Measurements from ENCODE around the gene CFAP99.

The CFAP99 gene

GRCh38 chr4:2503809-2504208, 85.1 kb downstream of the CFAP99 start:
- no peak for DNase-seq (ENCODE audit: low read depth)

GRCh38 chr4:2507259-2507658, 88.5 kb downstream of the CFAP99 start:
- DNase-seq (ENCODE audit: low read depth), result no peak

GRCh38 chr4:2507855-2508254, 89.1 kb downstream of the CFAP99 start:
- DNase-seq (ENCODE audit: low read depth), result no peak

GRCh38 chr4:2510351-2511259, 91.8 kb downstream of the CFAP99 start:
- no peak for DNase-seq (ENCODE audit: low read depth)

DNA sequence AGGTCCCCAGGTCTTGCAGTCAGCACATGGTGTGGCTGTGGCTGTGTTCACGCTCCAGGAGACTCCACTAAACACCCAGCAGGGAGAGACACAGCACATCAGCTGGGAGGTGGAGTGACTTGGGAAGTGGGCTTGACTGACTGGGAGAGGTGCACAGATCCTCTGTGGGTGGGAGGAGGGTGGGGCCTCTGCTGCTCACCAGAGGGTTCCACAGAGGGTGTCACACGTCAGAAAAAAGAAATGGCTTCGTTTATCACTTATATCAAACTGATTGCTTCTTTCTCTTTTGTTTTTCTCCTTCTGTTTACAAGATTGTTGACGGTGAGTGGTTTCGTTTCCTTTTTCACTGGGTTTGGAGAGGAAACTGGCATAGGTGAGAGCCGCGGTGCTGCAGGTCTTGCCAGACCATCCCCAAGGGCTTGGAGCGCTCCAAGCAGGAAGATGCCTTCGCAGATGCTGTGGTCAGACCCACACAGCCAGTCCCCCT, 92.9 kb downstream of the CFAP99 start:
- no peak for DNase-seq (ENCODE audit: low read depth)

All from fibroblast of the conjunctiva (primary cell).